NOMO-1 (cell line): ENCODE data around the gene RRH.

ENCODE experiments used
- DNase-seq, 2 experiments: peaks; one replicate each; lab custom pipeline; 2025; ENCODE audit not compliant: unreplicated experiment in 2 of 2; lab: John Stamatoyannopoulos, UW

RRH gene

GRCh38 chr4:109879636-109880314 is 52.0 kb downstream of the RRH start:
- DNase-seq = no peak

GRCh38 chr4:109886303-109886702 is 58.5 kb downstream of the RRH start:
- no peak for DNase-seq

- no peak for DNase-seq
These were observed 59.3 kb downstream of the RRH start for GRCh38 chr4:109887071-109887470.

- DNase-seq = no peak
These were observed 62.3 kb downstream of the RRH start for GRCh38 chr4:109890076-109890475.
